Nephron (organoid): ENCODE results near the gene BSPRY.
A peak's percentile ranks its signal among the peaks of the same experiment; 100 is the strongest.

Experiments
- H3K27ac Mint-ChIP-seq, 3 experiments: 2 replicates each; pipeline ENCODE4 v1.8.0; 2020; ENCODE audit warnings: mixed read lengths in 3 of 3, mild to moderate bottlenecking in 2 of 3, moderate library complexity in 1 of 3
- H3K27me3 Mint-ChIP-seq: 2 replicates; pipeline ENCODE4 v1.8.0; 2021; ENCODE audit warnings: low read depth, mild to moderate bottlenecking, moderate library complexity, mixed read lengths
- H3K36me3 Mint-ChIP-seq: 2 replicates; pipeline ENCODE4 v1.8.0; 2020; ENCODE audit warnings: low read depth, mixed read lengths
- H3K4me1 Mint-ChIP-seq: 2 replicates; pipeline ENCODE4 v1.8.0; 2020; ENCODE audit warnings: mixed read lengths
- H3K4me3 Mint-ChIP-seq, 3 experiments: 2 replicates each; pipeline ENCODE4 v1.8.0; 2020; ENCODE audit warnings: mild to moderate bottlenecking in 3 of 3, mixed read lengths in 3 of 3, moderate library complexity in 2 of 3
- H3K9me3 Mint-ChIP-seq: 2 replicates; pipeline ENCODE4 v1.8.0; 2020; ENCODE audit warnings: mixed read lengths
- TF ChIP-seq, protein P1 (sequence below), 3 experiments: fragments of 200-600 bp; sonication (generic); IDR thresholded peaks; one replicate each; pipeline ENCODE4 v1.5.0; 2021; ENCODE audit warnings: antibody characterized with exemption in 3 of 3; ENCODE audit not compliant: unreplicated experiment in 3 of 3

Gene BSPRY

DNA sequence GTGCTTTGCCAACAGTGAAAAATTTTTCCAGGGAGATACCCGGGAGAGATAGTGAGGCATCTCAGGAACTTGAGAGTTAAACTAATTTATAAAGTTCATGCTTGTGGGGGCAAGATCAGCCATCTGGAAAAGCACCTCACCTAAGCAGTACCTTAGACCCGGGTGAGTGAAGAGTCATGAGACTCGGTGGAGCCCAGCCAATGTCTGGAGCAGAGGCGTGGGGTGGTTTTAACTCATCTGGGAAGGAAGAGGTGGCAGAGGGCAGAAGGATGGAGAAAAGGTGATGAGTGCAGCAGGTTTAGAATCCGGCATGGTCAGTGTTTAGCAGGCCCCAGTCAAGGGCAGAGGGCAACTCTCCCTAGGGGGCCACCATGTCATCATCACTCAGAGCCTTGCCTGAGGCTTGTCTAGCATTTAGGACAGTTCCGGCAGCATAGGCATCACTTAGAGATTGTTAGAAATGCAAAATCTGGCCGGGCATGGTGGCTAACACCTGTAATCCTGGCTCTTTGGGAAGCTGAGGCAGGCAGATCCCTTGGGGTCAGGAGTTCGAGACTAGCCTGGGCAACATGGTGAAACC is 41.9 kb upstream of the BSPRY start:
- no peaks in the 10 kb centered on the region for H3K9me3 Mint-ChIP-seq
- no peak overlapping the region for H3K4me3 Mint-ChIP-seq
- H3K27ac Mint-ChIP-seq: peak overlapping the region; percentile 20 to 51 (median 49)
- H3K36me3 Mint-ChIP-seq: no peaks in the 10 kb centered on the region
- TF ChIP-seq, protein P1, sequence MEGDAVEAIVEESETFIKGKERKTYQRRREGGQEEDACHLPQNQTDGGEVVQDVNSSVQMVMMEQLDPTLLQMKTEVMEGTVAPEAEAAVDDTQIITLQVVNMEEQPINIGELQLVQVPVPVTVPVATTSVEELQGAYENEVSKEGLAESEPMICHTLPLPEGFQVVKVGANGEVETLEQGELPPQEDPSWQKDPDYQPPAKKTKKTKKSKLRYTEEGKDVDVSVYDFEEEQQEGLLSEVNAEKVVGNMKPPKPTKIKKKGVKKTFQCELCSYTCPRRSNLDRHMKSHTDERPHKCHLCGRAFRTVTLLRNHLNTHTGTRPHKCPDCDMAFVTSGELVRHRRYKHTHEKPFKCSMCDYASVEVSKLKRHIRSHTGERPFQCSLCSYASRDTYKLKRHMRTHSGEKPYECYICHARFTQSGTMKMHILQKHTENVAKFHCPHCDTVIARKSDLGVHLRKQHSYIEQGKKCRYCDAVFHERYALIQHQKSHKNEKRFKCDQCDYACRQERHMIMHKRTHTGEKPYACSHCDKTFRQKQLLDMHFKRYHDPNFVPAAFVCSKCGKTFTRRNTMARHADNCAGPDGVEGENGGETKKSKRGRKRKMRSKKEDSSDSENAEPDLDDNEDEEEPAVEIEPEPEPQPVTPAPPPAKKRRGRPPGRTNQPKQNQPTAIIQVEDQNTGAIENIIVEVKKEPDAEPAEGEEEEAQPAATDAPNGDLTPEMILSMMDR (IDR thresholded peaks at IDR 0.05; ENCODE audit: unreplicated experiment in 3 of 3): no peak
- H3K27me3 Mint-ChIP-seq: no peaks in the 10 kb centered on the region
- peaks cover 19% of the 10 kb centered on the region for H3K4me1 Mint-ChIP-seq

- H3K9me3 Mint-ChIP-seq: no peaks in the 10 kb centered on the region
- no peak overlapping the region for H3K27ac Mint-ChIP-seq
- H3K4me3 Mint-ChIP-seq: no peak overlapping the region
- no peaks in the 10 kb centered on the region for H3K36me3 Mint-ChIP-seq
- no peaks in the 10 kb centered on the region for H3K27me3 Mint-ChIP-seq
- TF ChIP-seq, protein P1 (IDR thresholded peaks at IDR 0.05; ENCODE audit: unreplicated experiment in 3 of 3): peak; percentile 61 to 75 (median 68)
- peaks cover 22% of the 10 kb centered on the region for H3K4me1 Mint-ChIP-seq
Observed at GRCh38 chr9:113309204-113309813, 40.0 kb upstream of the BSPRY start.

- TF ChIP-seq, protein P1 (IDR thresholded peaks at IDR 0.05; ENCODE audit: unreplicated experiment in 3 of 3): no peak
- Mint-ChIP-seq H3K4me3 (no peak overlapping the region), H3K9me3 (no peaks in the 10 kb centered on the region), H3K27me3 (no peaks in the 10 kb centered on the region), H3K4me1 (peaks cover 22% of the 10 kb centered on the region), H3K27ac (no peak overlapping the region), H3K36me3 (no peaks in the 10 kb centered on the region)
Observed at GRCh38 chr9:113310538-113310937, 38.8 kb upstream of the BSPRY start.

DNA sequence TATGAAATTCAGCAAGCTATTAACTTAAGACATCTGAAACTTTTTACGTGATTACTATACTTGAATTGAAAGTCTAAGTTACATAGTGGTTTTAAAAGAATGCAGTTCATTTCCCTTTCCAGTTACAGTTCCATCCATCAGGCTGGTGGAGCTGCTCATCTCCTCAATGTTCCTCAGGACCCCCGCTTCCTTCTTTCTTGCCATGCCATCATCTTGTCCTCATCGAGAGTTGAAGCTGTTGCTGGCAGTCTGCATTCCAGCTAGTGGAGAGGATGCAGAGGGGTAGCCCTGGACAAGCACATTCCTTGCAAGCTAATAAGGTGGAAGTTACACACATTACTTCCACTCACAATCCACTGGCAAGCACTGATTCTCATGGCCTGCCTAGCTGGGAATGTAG is 37.4 kb upstream of the BSPRY start:
- Mint-ChIP-seq H3K4me1 (peaks cover 22% of the 10 kb centered on the region), H3K27me3 (no peaks in the 10 kb centered on the region), H3K9me3 (no peaks in the 10 kb centered on the region), H3K4me3 (no peak overlapping the region), H3K36me3 (no peaks in the 10 kb centered on the region), H3K27ac (no peak overlapping the region)
- TF ChIP-seq, protein P1 (IDR thresholded peaks at IDR 0.05; ENCODE audit: unreplicated experiment in 3 of 3): no peak

- peaks cover 18% of the 10 kb centered on the region for H3K4me1 Mint-ChIP-seq
- no peaks in the 10 kb centered on the region for H3K9me3 Mint-ChIP-seq
- TF ChIP-seq, protein P1 (IDR thresholded peaks at IDR 0.05; ENCODE audit: unreplicated experiment in 3 of 3): no peak
- no peaks in the 10 kb centered on the region for H3K27me3 Mint-ChIP-seq
- H3K4me3 Mint-ChIP-seq: peak overlapping the region in 1 of 3 experiments; percentile 38
- H3K27ac Mint-ChIP-seq: peak overlapping the region; percentile 28 to 72 (median 45)
- H3K36me3 Mint-ChIP-seq: peaks cover 4% of the 10 kb centered on the region
Observed at GRCh38 chr9:113313261-113313660, 36.1 kb upstream of the BSPRY start.

- Mint-ChIP-seq H3K9me3 (no peaks in the 10 kb centered on the region), H3K27me3 (no peaks in the 10 kb centered on the region), H3K36me3 (peaks cover 8% of the 10 kb centered on the region), H3K27ac (no peak overlapping the region), H3K4me1 (peaks cover 13% of the 10 kb centered on the region), H3K4me3 (no peak overlapping the region)
- TF ChIP-seq, protein P1 (IDR thresholded peaks at IDR 0.05; ENCODE audit: unreplicated experiment in 3 of 3): no peak
Observed at GRCh38 chr9:113315231-113315630, 34.1 kb upstream of the BSPRY start.
